COR-L47 (cell line): ENCODE results near the gene SALL3.

Experiments
- DNase-seq: peaks from one replicate; lab custom pipeline; 2025; lab: John Stamatoyannopoulos, UW

Gene SALL3

GRCh38 chr18:78980777-78981380, 1.3 kb downstream of the SALL3 start:
- no peak for DNase-seq

- DNase-seq, result no peak
Measured at GRCh38 chr18:78981394-78981831, 1.8 kb downstream of the SALL3 start.

- DNase-seq, result no peak
Measured at GRCh38 chr18:78981989-78982620, 2.5 kb downstream of the SALL3 start.

- no peak for DNase-seq
Measured at GRCh38 chr18:78983512-78983911, 3.9 kb downstream of the SALL3 start.

GRCh38 chr18:78984941-78985784, 5.5 kb downstream of the SALL3 start:
- no peak for DNase-seq

- peak; percentile 89 for DNase-seq
Measured at GRCh38 chr18:78986018-78986481, 6.4 kb downstream of the SALL3 start.

- DNase-seq, result no peak
Measured at GRCh38 chr18:78991446-78991845, 11.8 kb downstream of the SALL3 start.

GRCh38 chr18:78992041-78993011, 12.7 kb downstream of the SALL3 start:
- DNase-seq, result no peak

GRCh38 chr18:78993014-78993926, 13.7 kb downstream of the SALL3 start:
- DNase-seq, result no peak

GRCh38 chr18:78994000-78994399, 14.4 kb downstream of the SALL3 start:
- DNase-seq, result no peak

GRCh38 chr18:78994531-78994930, 14.9 kb downstream of the SALL3 start:
- no peak for DNase-seq

- DNase-seq, result no peak
Measured at GRCh38 chr18:78994977-78995582, 15.5 kb downstream of the SALL3 start.

- DNase-seq, result no peak
Measured at GRCh38 chr18:78995740-78996395, 16.2 kb downstream of the SALL3 start.

GRCh38 chr18:78996741-78997490, 17.3 kb downstream of the SALL3 start:
- no peak for DNase-seq

- DNase-seq, result no peak
Measured at GRCh38 chr18:78998371-78999071, 18.9 kb downstream of the SALL3 start.

- no peak for DNase-seq
Measured at GRCh38 chr18:78999939-79000338, 20.3 kb downstream of the SALL3 start.

GRCh38 chr18:79000997-79001396, 21.4 kb downstream of the SALL3 start:
- no peak for DNase-seq

GRCh38 chr18:79005653-79006052, 26.0 kb downstream of the SALL3 start:
- DNase-seq, result no peak
